Astrocyte of the hippocampus (primary cell): ENCODE data around the gene VAMP5.
"Not testable (repeated sequence)": the region's sequence is repeated elsewhere in the genome, so short reads cannot be mapped to it uniquely, and the experiment has no call there.

ENCODE experiments used
- DNase-seq: peaks from one replicate; pipeline ENCODE4 v3.0.0; 2011; ENCODE audit warnings: low read depth, low spot score

The VAMP5 gene

GRCh38 chr2:85583667-85584353, 421 bp upstream of the VAMP5 start:
- no peak for DNase-seq

GRCh38 chr2:85584857-85585780, 888 bp downstream of the VAMP5 start:
- DNase-seq = peak; percentile 74

GRCh38 chr2:85585781-85586105, 1.5 kb downstream of the VAMP5 start:
- DNase-seq = peak; percentile 85

GRCh38 chr2:85588236-85588635, 4.0 kb downstream of the VAMP5 start:
- DNase-seq = no peak

GRCh38 chr2:85588645-85589044, 4.4 kb downstream of the VAMP5 start:
- no peak for DNase-seq

- no peak for DNase-seq
These were observed 5.0 kb downstream of the VAMP5 start for GRCh38 chr2:85589181-85589580.

GRCh38 chr2:85589982-85590791, 6.0 kb downstream of the VAMP5 start:
- peak; percentile 97 for DNase-seq

GRCh38 chr2:85590950-85591349, 6.7 kb downstream of the VAMP5 start:
- DNase-seq = no peak

- DNase-seq = no peak
These were observed 7.3 kb downstream of the VAMP5 start for GRCh38 chr2:85591563-85591962.

- DNase-seq = not testable (repeated sequence)
These were observed 8.1 kb downstream of the VAMP5 start for GRCh38 chr2:85592299-85592698.

- no peak for DNase-seq
These were observed 8.8 kb downstream of the VAMP5 start for GRCh38 chr2:85593023-85593422.

- no peak for DNase-seq
These were observed 10.6 kb downstream of the VAMP5 start for GRCh38 chr2:85594715-85595300.

GRCh38 chr2:85595301-85596025, 11.2 kb downstream of the VAMP5 start, which contains the start of gene RNF181:
TSS of gene RNF181 (plus strand) at chr2:85595745. CDS start at chr2:85595764, 19 bp downstream.
- DNase-seq = peak; percentile 99

GRCh38 chr2:85596026-85596333, 11.7 kb downstream of the VAMP5 start:
- DNase-seq = peak; percentile 61

- no peak for DNase-seq
These were observed 12.4 kb downstream of the VAMP5 start for GRCh38 chr2:85596486-85597143.

- no peak for DNase-seq
These were observed 13.0 kb downstream of the VAMP5 start for GRCh38 chr2:85597241-85597640.

- no peak for DNase-seq
These were observed 14.5 kb downstream of the VAMP5 start for GRCh38 chr2:85598594-85599340.

GRCh38 chr2:85599468-85600234, 15.4 kb downstream of the VAMP5 start:
- no peak for DNase-seq

GRCh38 chr2:85600235-85600575, 16.0 kb downstream of the VAMP5 start:
- no peak for DNase-seq
